H9 (cell line): Measurements from ENCODE around the gene LDLRAP1. TPM values are rescaled to one million over a fixed set of nuclear protein-coding genes. Genes with fewer than 3 reads are reported as not detected.

Source experiments
- DNase-seq: peaks from one replicate; pipeline ENCODE4 v3.0.0-alpha.2; 2017
- H2AFZ ChIP-seq: one replicate; pipeline ENCODE4 v1.6.1; 2013; ENCODE audit warnings: mild to moderate bottlenecking, low read length, control low read depth, moderate library complexity
- H2AK5ac ChIP-seq: 2 replicates; pipeline ENCODE4 v1.6.1; 2013; ENCODE audit warnings: low read length, control low read depth, mixed read lengths; ENCODE audit not compliant: insufficient read length
- H2BK120ac ChIP-seq: one replicate; pipeline ENCODE4 v1.6.1; 2013; ENCODE audit warnings: low read depth, mild to moderate bottlenecking, low read length, control low read depth, inconsistent platforms; ENCODE audit not compliant: poor library complexity, severe bottlenecking
- H2BK12ac ChIP-seq: 2 replicates; pipeline ENCODE4 v1.6.1; 2013; ENCODE audit warnings: low read length, control low read depth, mixed read lengths, low read depth; ENCODE audit not compliant: insufficient read length
- H2BK15ac ChIP-seq: 2 replicates; pipeline ENCODE4 v1.6.1; 2013; ENCODE audit warnings: low read depth, low read length, control low read depth
- H2BK20ac ChIP-seq: one replicate; pipeline ENCODE4 v1.6.1; 2013; ENCODE audit warnings: low read depth, mild to moderate bottlenecking, low read length, control low read depth, inconsistent platforms; ENCODE audit not compliant: poor library complexity, severe bottlenecking
- H2BK5ac ChIP-seq: 2 replicates; pipeline ENCODE4 v1.6.1; 2013; ENCODE audit warnings: low read length, control low read depth, mixed read lengths; ENCODE audit not compliant: insufficient read length
- H3K14ac ChIP-seq: 2 replicates; pipeline ENCODE4 v1.6.1; 2013; ENCODE audit warnings: low read length, control low read depth; ENCODE audit not compliant: insufficient read depth
- H3K18ac ChIP-seq: 2 replicates; pipeline ENCODE4 v1.6.1; 2013; ENCODE audit warnings: low read depth, mild to moderate bottlenecking, mixed read lengths, low read length, control low read depth; ENCODE audit not compliant: insufficient read length
- H3K23ac ChIP-seq: 2 replicates; pipeline ENCODE4 v1.6.1; 2013; ENCODE audit warnings: low read length, control low read depth, mixed read lengths, low read depth; ENCODE audit not compliant: insufficient read length
- H3K23me2 ChIP-seq: 2 replicates; pipeline ENCODE4 v1.6.1; 2013; ENCODE audit warnings: low read depth, mild to moderate bottlenecking, mixed read lengths, low read length, control low read depth; ENCODE audit not compliant: insufficient read length, poor library complexity, severe bottlenecking
- H3K27ac ChIP-seq: 2 replicates; pipeline ENCODE4 v1.5.1; 2013; ENCODE audit warnings: low read length, control low read depth, mixed read lengths, low read depth; ENCODE audit not compliant: insufficient read length
- H3K27me3 ChIP-seq: 2 replicates; pipeline ENCODE4 v1.6.1; 2013; ENCODE audit warnings: low read length, control low read depth, inconsistent platforms; ENCODE audit not compliant: insufficient read depth
- H3K4ac ChIP-seq: 2 replicates; pipeline ENCODE4 v1.6.1; 2013; ENCODE audit warnings: low read depth, mild to moderate bottlenecking, control low read depth, inconsistent platforms, low read length, moderate library complexity
- H3K4me1 ChIP-seq: 2 replicates; pipeline ENCODE4 v1.6.1; 2013; ENCODE audit warnings: low read length, control low read depth, inconsistent platforms; ENCODE audit not compliant: insufficient read depth
- H3K4me2 ChIP-seq: 2 replicates; pipeline ENCODE4 v1.6.1; 2013; ENCODE audit warnings: low read length, control low read depth, mixed read lengths; ENCODE audit not compliant: insufficient read length, insufficient read depth
- H3K56ac ChIP-seq: 2 replicates; pipeline ENCODE4 v1.6.1; 2013; ENCODE audit warnings: low read depth, mild to moderate bottlenecking, mixed read lengths, low read length, control low read depth; ENCODE audit not compliant: insufficient read length
- H3K79me1 ChIP-seq: 2 replicates; pipeline ENCODE4 v1.6.1; 2013; ENCODE audit warnings: low read depth, mild to moderate bottlenecking, moderate library complexity, low read length, control low read depth, inconsistent platforms; ENCODE audit not compliant: insufficient read depth, poor library complexity, severe bottlenecking
- H3K79me2 ChIP-seq: 2 replicates; pipeline ENCODE4 v1.6.1; 2013; ENCODE audit warnings: low read length, control low read depth, inconsistent platforms; ENCODE audit not compliant: insufficient read depth
- H3K9ac ChIP-seq: 2 replicates; pipeline ENCODE4 v1.6.1; 2013; ENCODE audit warnings: low read length, control low read depth, mixed read lengths; ENCODE audit not compliant: insufficient read length; ENCODE audit errors: extremely low read depth
- H3K9me3 ChIP-seq: one replicate; pipeline ENCODE4 v1.6.1; 2013; ENCODE audit warnings: low read depth, low read length, inconsistent platforms; ENCODE audit not compliant: control insufficient read depth
- H3T11ph ChIP-seq: one replicate; pipeline ENCODE4 v1.6.1; 2013; ENCODE audit warnings: mild to moderate bottlenecking, low read length, control low read depth, inconsistent platforms
- H4K20me1 ChIP-seq: one replicate; pipeline ENCODE4 v1.6.1; 2013; ENCODE audit not compliant: control insufficient read depth, insufficient read length, insufficient read depth
- H4K5ac ChIP-seq: 2 replicates; pipeline ENCODE4 v1.6.1; 2013; ENCODE audit warnings: low read depth, mild to moderate bottlenecking, mixed read lengths, low read length, control low read depth; ENCODE audit not compliant: insufficient read length
- H4K8ac ChIP-seq: replicated peaks from 2 replicates; pipeline ENCODE4 v1.6.1; 2013; ENCODE audit warnings: low read length, control low read depth, mixed read lengths, low read depth; ENCODE audit not compliant: insufficient read length
- H4K91ac ChIP-seq: 2 replicates; pipeline ENCODE4 v1.6.1; 2013; ENCODE audit warnings: low read depth, mild to moderate bottlenecking, moderate library complexity, mixed read lengths, low read length, control low read depth; ENCODE audit not compliant: insufficient read length
- H3K27ac Mint-ChIP-seq, 3 experiments: 2 replicates in 2 of 3; 3 replicates in 1 of 3; pipeline ENCODE4 v1.8.0; 2020 to 2021; ENCODE audit warnings: mixed read lengths in 3 of 3, mild to moderate bottlenecking in 1 of 3, moderate library complexity in 1 of 3
- H3K27me3 Mint-ChIP-seq: 2 replicates; pipeline ENCODE4 v1.8.0; 2021; ENCODE audit warnings: low read depth, mild to moderate bottlenecking, moderate library complexity, mixed read lengths
- H3K36me3 Mint-ChIP-seq, 3 experiments: 2 replicates in 2 of 3; 3 replicates in 1 of 3; pipeline ENCODE4 v1.8.0; 2020 to 2021; ENCODE audit warnings: low read depth in 3 of 3, mixed read lengths in 3 of 3; ENCODE audit not compliant: insufficient read depth in 1 of 3
- H3K4me1 Mint-ChIP-seq, 2 experiments: 2 replicates each; pipeline ENCODE4 v1.8.0; 2020; ENCODE audit warnings: mixed read lengths in 2 of 2
- H3K4me3 Mint-ChIP-seq, 2 experiments: 2 replicates in 1 of 2; 3 replicates in 1 of 2; pipeline ENCODE4 v1.8.0; 2020 to 2021; ENCODE audit warnings: mild to moderate bottlenecking in 2 of 2, mixed read lengths in 2 of 2, moderate library complexity in 1 of 2
- H3K9me3 Mint-ChIP-seq, 2 experiments: 2 replicates in 1 of 2; 3 replicates in 1 of 2; pipeline ENCODE4 v1.8.0; 2020; ENCODE audit warnings: mild to moderate bottlenecking in 2 of 2, mixed read lengths in 2 of 2, moderate library complexity in 1 of 2
- CTCF ChIP-seq: fragments of 200-600 bp; sonication (generic); conservative IDR thresholded peaks from 3 replicates; pipeline ENCODE4 v1.8.0; 2021; ENCODE audit warnings: antibody characterized with exemption, mild to moderate bottlenecking
- WGBS: extraction: QIAGEN DNeasy Blood & Tissue Kit; methylation state at CpG from one replicate; pipeline ENCODE4 v1.1.7; 2013; ENCODE audit warnings: missing lambda C conversion rate, low lambda C conversion rate, mixed read lengths; ENCODE audit not compliant: insufficient read length; ENCODE audit errors: extremely low coverage; 5-methylcytosine and 5-hydroxymethylcytosine counted together
- total RNA-seq: library from RNA; stranded (reverse); gene quantifications from 2 replicates; pipeline ENCODE4 v1.2.1, GENCODE V29; 2021

LDLRAP1 gene
- total RNA-seq, 1 experiment from 2014 or later: 15.7 TPM

GRCh38 chr1:25608488-25609178, 65.2 kb downstream of the LDLRAP1 start:
- H3K56ac ChIP-seq: no peak overlapping the region
- H3K79me2 ChIP-seq: no peaks in the 10 kb centered on the region
- Mint-ChIP-seq H3K36me3 (no peaks in the 10 kb centered on the region), H3K4me1 (peaks cover 4% of the 10 kb centered on the region in 2 experiments), H3K9me3 (no peaks in the 10 kb centered on the region), H3K27me3 (peaks cover 29% of the 10 kb centered on the region), H3K4me3 (no peak overlapping the region), H3K27ac (no peak overlapping the region)
- no peak overlapping the region for H3K9ac ChIP-seq
- H2BK120ac ChIP-seq: no peak overlapping the region
- H2BK15ac ChIP-seq: no peak overlapping the region
- TF ChIP-seq CTCF: peak; percentile 66
- no peak overlapping the region for H2AFZ ChIP-seq
- H3K18ac ChIP-seq: no peak overlapping the region
- peak; percentile 80 for DNase-seq
- no peaks in the 10 kb centered on the region for H4K20me1 ChIP-seq
- H4K8ac ChIP-seq: no peak overlapping the region
- no peaks in the 10 kb centered on the region for H3K9me3 ChIP-seq
- H3K79me1 ChIP-seq: no peaks in the 10 kb centered on the region
- H3K27me3 ChIP-seq: no peaks in the 10 kb centered on the region
- WGBS: no CpG with 5 or more reads among the region's 15 CpGs
- no peak overlapping the region for H2BK12ac ChIP-seq
- no peak overlapping the region for H4K91ac ChIP-seq
- no peak overlapping the region for H3K23ac ChIP-seq
- no peak overlapping the region for H2AK5ac ChIP-seq
- H3K14ac ChIP-seq: no peak overlapping the region
- peak overlapping the region; percentile 8 for H3K4me2 ChIP-seq
- no peaks in the 10 kb centered on the region for H3K23me2 ChIP-seq
- H4K5ac ChIP-seq: no peak overlapping the region
- H3K4ac ChIP-seq: no peak overlapping the region
- H3K27ac ChIP-seq: no peak overlapping the region
- no peak overlapping the region for H2BK20ac ChIP-seq
- H3T11ph ChIP-seq: no peak overlapping the region
- H3K4me1 ChIP-seq: no peaks in the 10 kb centered on the region
- H2BK5ac ChIP-seq: no peak overlapping the region
